Vagina (tissue), 2 donors: ENCODE data around the gene C2orf81. TPM values are rescaled to one million over a fixed set of nuclear protein-coding genes. Genes with fewer than 3 reads are reported as not detected.
A peak's percentile ranks its signal among the peaks of the same experiment; 100 is the strongest.

Experiments used
- DNase-seq, 2 donors: peaks; one replicate each; pipeline ENCODE4 v3.0.0-alpha.2; 2017; ENCODE audit errors: extremely low spot score in 2 of 2
- H3K27ac ChIP-seq: fragments of 200-600 bp; sonication (generic); one replicate; pipeline ENCODE4 v1.5.1; 2019
- H3K27me3 ChIP-seq: fragments of 200-600 bp; sonication (generic); one replicate; pipeline ENCODE4 v1.5.1; 2019
- H3K36me3 ChIP-seq, 2 donors: fragments of 200-600 bp; sonication (generic); one replicate each; pipeline ENCODE4 v1.5.1; 2017 to 2019
- H3K4me1 ChIP-seq: fragments of 200-600 bp; sonication (generic); one replicate; pipeline ENCODE4 v1.5.1; 2019
- H3K4me3 ChIP-seq, 2 donors: fragments of 200-600 bp; sonication (generic); 1 replicate in 1 of 2; 2 replicates in 1 of 2; pipeline ENCODE4 v1.5.1; 2016 to 2019
- H3K9me3 ChIP-seq: fragments of 200-600 bp; sonication (generic); one replicate; pipeline ENCODE4 v1.5.1; 2019
- CTCF ChIP-seq, 3 experiments: fragments of 450-650 bp in 2 of 3; fragments of 200-600 bp in 1 of 3; sonication (generic) in 1 of 3; IDR thresholded peaks; one replicate each; pipeline ENCODE4 v1.5.1; 2017 to 2019; ENCODE audit warnings: antibody characterized with exemption in 3 of 3, mild to moderate bottlenecking in 2 of 3, moderate library complexity in 2 of 3
- POLR2A ChIP-seq, 2 donors: fragments of 450-650 bp; IDR thresholded peaks; one replicate each; pipeline ENCODE4 v1.6.1; 2017; ENCODE audit warnings: antibody characterized with exemption in 2 of 2, mild to moderate bottlenecking in 2 of 2, moderate library complexity in 2 of 2
- POLR2AphosphoS5 ChIP-seq, 2 donors: sonication (generic); formaldehyde crosslinking; IDR thresholded peaks; one replicate each; pipeline ENCODE4 v1.9.0; 2017; ENCODE audit warnings: antibody characterized with exemption in 2 of 2, mild to moderate bottlenecking in 2 of 2, low read depth in 1 of 2; ENCODE audit not compliant: insufficient read depth in 1 of 2
- intact Hi-C: fragments of 100-400 bp; cut with DNase I; formaldehyde crosslinking; loops from one replicate; pipeline ENCODE4 v1.15.1; 2023
- total RNA-seq: library from RNA; depleted of rRNA; stranded (reverse); fragments of >200 nt; gene quantifications from one replicate; pipeline ENCODE4 v1.2.3, GENCODE V29; 2016

Gene C2orf81
- total RNA-seq, 1 donor from 2014 or later = 2.7 TPM

- intact Hi-C loops = no loop called here
- DNase-seq = no peak
- no peak overlapping the region for H3K4me3 ChIP-seq
- no peaks in the 10 kb centered on the region for H3K9me3 ChIP-seq
- H3K4me1 ChIP-seq = peaks cover 21% of the 10 kb centered on the region
- no peak overlapping the region for H3K27ac ChIP-seq
- no peak for TF ChIP-seq POLR2AphosphoS5 (IDR thresholded peaks at IDR 0.05; ENCODE audit: insufficient read depth in 1 of 2, low read depth in 1 of 2)
- no peak for TF ChIP-seq CTCF (IDR thresholded peaks at IDR 0.05)
- no peak for TF ChIP-seq POLR2A (IDR thresholded peaks at IDR 0.05)
- H3K36me3 ChIP-seq = no peaks in the 10 kb centered on the region
- H3K27me3 ChIP-seq = no peaks in the 10 kb centered on the region
Observed at GRCh38 chr2:74413001-74413698, 8.3 kb downstream of the C2orf81 start.

GRCh38 chr2:74407682-74408081 lies 13.7 kb downstream of the C2orf81 start:
- Histone ChIP-seq H3K4me1 (no peaks in the 10 kb centered on the region), H3K9me3 (no peaks in the 10 kb centered on the region), H3K4me3 (no peak overlapping the region), H3K36me3 (no peaks in the 10 kb centered on the region), H3K27me3 (no peaks in the 10 kb centered on the region), H3K27ac (no peak overlapping the region)
- no peak for TF ChIP-seq CTCF (IDR thresholded peaks at IDR 0.05)
- TF ChIP-seq POLR2AphosphoS5 (IDR thresholded peaks at IDR 0.05; ENCODE audit: insufficient read depth in 1 of 2, low read depth in 1 of 2) = no peak
- no peak for DNase-seq
- intact Hi-C loops = no loop called here

- no peaks in the 10 kb centered on the region for H3K9me3 ChIP-seq
- no peak overlapping the region for H3K27ac ChIP-seq
- H3K27me3 ChIP-seq = no peaks in the 10 kb centered on the region
- H3K36me3 ChIP-seq = no peaks in the 10 kb centered on the region
- DNase-seq = no peak
- no peaks in the 10 kb centered on the region for H3K4me1 ChIP-seq
- no peak overlapping the region for H3K4me3 ChIP-seq
- intact Hi-C loops = no loop called here
- TF ChIP-seq POLR2AphosphoS5 (IDR thresholded peaks at IDR 0.05; ENCODE audit: insufficient read depth in 1 of 2, low read depth in 1 of 2) = no peak
- TF ChIP-seq CTCF (IDR thresholded peaks at IDR 0.05) = no peak
- no peak for TF ChIP-seq POLR2A (IDR thresholded peaks at IDR 0.05)
Observed at GRCh38 chr2:74406035-74406434, 15.4 kb downstream of the C2orf81 start.

GRCh38 chr2:74401891-74402290 lies 19.5 kb downstream of the C2orf81 start:
- H3K9me3 ChIP-seq = no peaks in the 10 kb centered on the region
- H3K36me3 ChIP-seq = no peaks in the 10 kb centered on the region
- no peak for DNase-seq
- no peak for TF ChIP-seq CTCF (IDR thresholded peaks at IDR 0.05)
- no peak for TF ChIP-seq POLR2A (IDR thresholded peaks at IDR 0.05)
- no peak for TF ChIP-seq POLR2AphosphoS5 (IDR thresholded peaks at IDR 0.05; ENCODE audit: insufficient read depth in 1 of 2, low read depth in 1 of 2)
- no peak overlapping the region for H3K4me3 ChIP-seq
- no peak overlapping the region for H3K27ac ChIP-seq
- H3K4me1 ChIP-seq = no peaks in the 10 kb centered on the region
- intact Hi-C loops = no loop called here
- H3K27me3 ChIP-seq = no peaks in the 10 kb centered on the region

- no peak overlapping the region for H3K27ac ChIP-seq
- H3K9me3 ChIP-seq = no peaks in the 10 kb centered on the region
- no peak for DNase-seq
- no peak overlapping the region for H3K4me3 ChIP-seq
- intact Hi-C loops = no loop called here
- H3K27me3 ChIP-seq = no peaks in the 10 kb centered on the region
- no peaks in the 10 kb centered on the region for H3K36me3 ChIP-seq
- TF ChIP-seq POLR2A (IDR thresholded peaks at IDR 0.05) (no peak), POLR2AphosphoS5 (IDR thresholded peaks at IDR 0.05; ENCODE audit: insufficient read depth in 1 of 2, low read depth in 1 of 2) (no peak), CTCF (IDR thresholded peaks at IDR 0.05) (peak in 1 of 3 experiments; percentile 36)
- no peaks in the 10 kb centered on the region for H3K4me1 ChIP-seq
Observed at GRCh38 chr2:74399785-74400184, 21.6 kb downstream of the C2orf81 start.
